NCI-H1436 treated with DMSO at 0.1 percent for 48 hours (cell line): ENCODE data around the gene ZNF837.
A peak's percentile ranks its signal among the peaks of the same experiment; 100 is the strongest.
"Not testable (repeated sequence)": the region's sequence is repeated elsewhere in the genome, so short reads cannot be mapped to it uniquely, and the experiment has no call there.

Experiments used
- DNase-seq: peaks from one replicate; lab custom pipeline; 2025; lab: John Stamatoyannopoulos, UW

The ZNF837 gene

GRCh38 chr19:58351558-58351878 is 29.3 kb downstream of the ZNF837 start:
- DNase-seq, result no peak

- DNase-seq, result no peak
Measured at GRCh38 chr19:58350871-58351557, 29.8 kb downstream of the ZNF837 start.

- DNase-seq, result no peak
Measured at GRCh38 chr19:58350001-58350861, 30.6 kb downstream of the ZNF837 start.

GRCh38 chr19:58349590-58349989 is 31.2 kb downstream of the ZNF837 start:
- DNase-seq, result no peak

- DNase-seq, result not testable (repeated sequence)
Measured at GRCh38 chr19:58348080-58348479, 32.8 kb downstream of the ZNF837 start.

- DNase-seq, result no peak
Measured at GRCh38 chr19:58346961-58347929, 33.6 kb downstream of the ZNF837 start.

GRCh38 chr19:58345558-58345957 is 35.3 kb downstream of the ZNF837 start:
- DNase-seq, result no peak

- no peak for DNase-seq
Measured at GRCh38 chr19:58338825-58339558, 41.8 kb downstream of the ZNF837 start.

- no peak for DNase-seq
Measured at GRCh38 chr19:58338336-58338735, 42.5 kb downstream of the ZNF837 start.

GRCh38 chr19:58336820-58337219 is 44.0 kb downstream of the ZNF837 start:
- no peak for DNase-seq

- DNase-seq, result no peak
Measured at GRCh38 chr19:58336216-58336615, 44.6 kb downstream of the ZNF837 start.

- DNase-seq, result no peak
Measured at GRCh38 chr19:58335630-58336029, 45.2 kb downstream of the ZNF837 start.

- no peak for DNase-seq
Measured at GRCh38 chr19:58334691-58335249, 46.1 kb downstream of the ZNF837 start.

- DNase-seq, result no peak
Measured at GRCh38 chr19:58332697-58333096, 48.1 kb downstream of the ZNF837 start.

- DNase-seq, result no peak
Measured at GRCh38 chr19:58330458-58330857, 50.4 kb downstream of the ZNF837 start.

GRCh38 chr19:58328999-58329398 is 51.8 kb downstream of the ZNF837 start:
- no peak for DNase-seq

GRCh38 chr19:58326914-58327726 is 53.7 kb downstream of the ZNF837 start, which contains the start of gene ZSCAN22:
Gene ZSCAN22 (plus strand): TSS chr19:58326994. CDS start chr19:58334803, 7,809 bp downstream.
- peak; percentile 76 for DNase-seq

GRCh38 chr19:58326501-58326913 is 54.3 kb downstream of the ZNF837 start:
- DNase-seq, result no peak

- DNase-seq, result no peak
Measured at GRCh38 chr19:58325311-58326022, 55.4 kb downstream of the ZNF837 start.

- no peak for DNase-seq
Measured at GRCh38 chr19:58319241-58319640, 61.6 kb downstream of the ZNF837 start.
